GM23338 (cell line): Measurements from ENCODE around the gene TMX2.

Experiments used
- CREB1 ChIP-seq: fragments of 250-450 bp; sonication (Bioruptor Pico); IDR thresholded peaks from 2 replicates; pipeline ENCODE4 v1.5.0; 2020; ENCODE audit warnings: low read depth, mild to moderate bottlenecking, moderate library complexity
- CTCF ChIP-seq, 2 experiments: fragments of 200-600 bp in 1 of 2; sonication (generic) in 1 of 2; conservative IDR thresholded peaks; 2 replicates each; pipeline versions ENCODE4 v1.5.1 to v1.6.1; 2016 to 2017; ENCODE audit warnings: antibody characterized with exemption in 2 of 2, low read depth in 2 of 2, mild to moderate bottlenecking in 2 of 2, moderate library complexity in 1 of 2
- EZH2 ChIP-seq: fragments of 200-600 bp; sonication (generic); IDR thresholded peaks from one replicate; pipeline ENCODE4 v1.8.0; 2017; ENCODE audit warnings: antibody characterized with exemption, mild to moderate bottlenecking, low read depth; ENCODE audit not compliant: unreplicated experiment
- REST ChIP-seq: IDR thresholded peaks from one replicate; pipeline ENCODE4 v1.6.1; 2018; ENCODE audit warnings: antibody characterized with exemption; ENCODE audit not compliant: unreplicated experiment

- TF ChIP-seq CTCF (conservative IDR thresholded peaks at IDR 0.05; ENCODE audit: low read depth in 2 of 2) (no peak), REST (no peak), CREB1 (CRISPR knock-in tag) (no peak), EZH2 (no peak)
These were observed 32.8 kb downstream of the TMX2 start for GRCh38 chr11:57745206-57745605.
